ENCODE measurements around the gene STYXL1. TPM values are rescaled to one million over a fixed set of nuclear protein-coding genes. Genes with fewer than 3 reads are reported as not detected.
"Not testable (repeated sequence)": the region's sequence is repeated elsewhere in the genome, so short reads cannot be mapped to it uniquely, and the experiment has no call there.

The STYXL1 gene
- total RNA-seq, 6 experiments from 2014 or later: 13.8 to 28.5 (median 21.2) TPM

DNA sequence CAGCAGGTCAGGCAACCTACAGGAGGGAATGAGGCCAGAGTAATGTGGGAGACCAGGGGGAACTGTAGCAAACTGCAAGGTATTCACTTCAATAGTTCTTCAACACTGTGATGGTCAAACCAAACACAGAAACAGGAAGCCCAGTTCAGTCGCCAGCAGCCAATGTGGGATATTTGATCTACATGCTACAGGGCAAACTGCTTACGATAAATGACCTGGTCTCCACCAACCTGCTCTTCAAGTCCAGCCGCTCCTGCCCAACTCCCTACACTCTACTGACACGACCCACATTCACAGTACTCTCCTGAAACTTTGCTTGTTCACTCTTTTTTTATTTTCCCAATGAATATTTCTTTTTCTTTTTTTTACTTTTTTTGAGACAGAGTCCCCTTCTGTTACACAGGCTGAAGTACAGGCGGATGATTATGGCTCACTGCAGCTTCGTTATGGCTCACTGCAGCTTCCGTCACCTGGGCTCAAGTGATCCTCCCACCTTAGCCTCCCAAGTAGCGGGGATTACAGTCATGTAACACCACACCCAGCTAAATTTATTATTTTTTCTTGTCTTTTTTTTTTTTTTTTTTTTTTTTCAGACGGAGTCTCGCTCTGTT lies 42.2 kb upstream of the STYXL1 start:
- 80% methylated on average over 9 of the region's 10 CpGs for WGBS (ENCODE audit: insufficient coverage, low coverage, low lambda C conversion rate, missing lambda C conversion rate)
- ATAC-seq: no peak
- no peak overlapping the region for H3K4me3 ChIP-seq
- H3K27ac ChIP-seq: no peak overlapping the region
- H3K4me1 ChIP-seq: peaks cover 0 to 5% (median 0%) of the 10 kb centered on the region in 4 donors
- TF ChIP-seq, protein P1, sequence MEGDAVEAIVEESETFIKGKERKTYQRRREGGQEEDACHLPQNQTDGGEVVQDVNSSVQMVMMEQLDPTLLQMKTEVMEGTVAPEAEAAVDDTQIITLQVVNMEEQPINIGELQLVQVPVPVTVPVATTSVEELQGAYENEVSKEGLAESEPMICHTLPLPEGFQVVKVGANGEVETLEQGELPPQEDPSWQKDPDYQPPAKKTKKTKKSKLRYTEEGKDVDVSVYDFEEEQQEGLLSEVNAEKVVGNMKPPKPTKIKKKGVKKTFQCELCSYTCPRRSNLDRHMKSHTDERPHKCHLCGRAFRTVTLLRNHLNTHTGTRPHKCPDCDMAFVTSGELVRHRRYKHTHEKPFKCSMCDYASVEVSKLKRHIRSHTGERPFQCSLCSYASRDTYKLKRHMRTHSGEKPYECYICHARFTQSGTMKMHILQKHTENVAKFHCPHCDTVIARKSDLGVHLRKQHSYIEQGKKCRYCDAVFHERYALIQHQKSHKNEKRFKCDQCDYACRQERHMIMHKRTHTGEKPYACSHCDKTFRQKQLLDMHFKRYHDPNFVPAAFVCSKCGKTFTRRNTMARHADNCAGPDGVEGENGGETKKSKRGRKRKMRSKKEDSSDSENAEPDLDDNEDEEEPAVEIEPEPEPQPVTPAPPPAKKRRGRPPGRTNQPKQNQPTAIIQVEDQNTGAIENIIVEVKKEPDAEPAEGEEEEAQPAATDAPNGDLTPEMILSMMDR (IDR thresholded peaks at IDR 0.05): no peak
- TF ChIP-seq POLR2A (IDR thresholded peaks at IDR 0.05): no peak
- no peaks in the 10 kb centered on the region for H3K9me3 ChIP-seq
- no peak for DNase-seq
- intact Hi-C loops (cut with DNase I): no loop called here
- H3K36me3 ChIP-seq: peaks cover 0 to 8% (median 7%) of the 10 kb centered on the region in 4 donors
- H3K27me3 ChIP-seq: no peaks in the 10 kb centered on the region

DNA sequence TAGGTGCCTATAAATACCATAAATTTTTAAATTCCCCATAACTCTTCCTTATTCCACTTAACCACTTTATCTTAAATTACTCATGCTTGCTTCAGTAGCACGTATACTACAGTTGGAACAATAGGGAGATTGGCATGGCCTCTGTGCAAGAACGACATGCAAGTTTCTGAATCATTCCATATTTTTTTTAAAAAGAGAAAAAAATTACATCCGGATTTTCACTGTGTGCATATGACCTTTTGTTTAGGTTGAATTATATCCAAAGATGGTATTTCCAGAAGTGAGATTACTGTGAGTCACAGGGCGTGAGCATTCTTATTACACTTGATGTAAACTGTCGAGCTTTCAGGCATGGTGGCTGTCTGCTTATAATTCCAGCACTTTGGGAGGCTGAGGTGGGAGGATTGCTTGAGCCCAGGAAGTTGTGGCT lies 39.6 kb upstream of the STYXL1 start:
- intact Hi-C loops (cut with DNase I); H3K27ac ChIP-seq; ATAC-seq; H3K27me3 ChIP-seq; DNase-seq; H3K9me3 ChIP-seq; H3K4me3 ChIP-seq: not testable (repeated sequence)
- Histone ChIP-seq H3K4me1 (peaks cover 0 to 12% (median 0%) of the 10 kb centered on the region in 4 donors), H3K36me3 (peaks cover 0 to 16% (median 8%) of the 10 kb centered on the region in 4 donors)
- WGBS (ENCODE audit: insufficient coverage, low coverage, low lambda C conversion rate, missing lambda C conversion rate): 49% methylated on average over 5 of the region's 5 CpGs

- Histone ChIP-seq H3K9me3 (no peaks in the 10 kb centered on the region), H3K27ac (no peak overlapping the region), H3K4me3 (no peak overlapping the region), H3K4me1 (peaks cover 0 to 12% (median 0%) of the 10 kb centered on the region in 4 donors), H3K36me3 (peaks cover 0 to 16% (median 2%) of the 10 kb centered on the region in 4 donors), H3K27me3 (no peaks in the 10 kb centered on the region)
- WGBS (ENCODE audit: insufficient coverage, low coverage, low lambda C conversion rate, missing lambda C conversion rate): 100% methylated on average over 2 of the region's 4 CpGs
- ATAC-seq (no peak), DNase-seq (no peak)
- intact Hi-C loops (cut with DNase I): no loop called here
- TF ChIP-seq, protein P1 (IDR thresholded peaks at IDR 0.05): no peak
These were observed 38.3 kb upstream of the STYXL1 start for GRCh38 chr7:76086070-76086469.

- H3K4me3 ChIP-seq; intact Hi-C loops (cut with DNase I); H3K9me3 ChIP-seq; H3K36me3 ChIP-seq; DNase-seq; H3K27ac ChIP-seq; ATAC-seq; H3K27me3 ChIP-seq: not testable (repeated sequence)
- peaks cover 0 to 12% (median 0%) of the 10 kb centered on the region in 4 donors for H3K4me1 ChIP-seq
- WGBS (ENCODE audit: insufficient coverage, low coverage, low lambda C conversion rate, missing lambda C conversion rate): 89% methylated on average over 1 of the region's 2 CpGs
These were observed 36.3 kb upstream of the STYXL1 start for GRCh38 chr7:76084115-76084514.

GRCh38 chr7:76080204-76080603 lies 32.4 kb upstream of the STYXL1 start:
- no peak for DNase-seq
- no peak for ATAC-seq
- peaks cover 0 to 9% (median 0%) of the 10 kb centered on the region in 4 donors for H3K4me1 ChIP-seq
- peaks cover 0 to 20% (median 2%) of the 10 kb centered on the region in 4 donors for H3K36me3 ChIP-seq
- no peaks in the 10 kb centered on the region for H3K9me3 ChIP-seq
- H3K27me3 ChIP-seq: no peaks in the 10 kb centered on the region
- intact Hi-C loops (cut with DNase I): no loop called here
- no peak overlapping the region for H3K4me3 ChIP-seq
- 82% methylated on average over 5 of the region's 5 CpGs for WGBS (ENCODE audit: insufficient coverage, low coverage, low lambda C conversion rate, missing lambda C conversion rate)
- no peak overlapping the region for H3K27ac ChIP-seq
- TF ChIP-seq POLR2A (IDR thresholded peaks at IDR 0.05): no peak

DNA sequence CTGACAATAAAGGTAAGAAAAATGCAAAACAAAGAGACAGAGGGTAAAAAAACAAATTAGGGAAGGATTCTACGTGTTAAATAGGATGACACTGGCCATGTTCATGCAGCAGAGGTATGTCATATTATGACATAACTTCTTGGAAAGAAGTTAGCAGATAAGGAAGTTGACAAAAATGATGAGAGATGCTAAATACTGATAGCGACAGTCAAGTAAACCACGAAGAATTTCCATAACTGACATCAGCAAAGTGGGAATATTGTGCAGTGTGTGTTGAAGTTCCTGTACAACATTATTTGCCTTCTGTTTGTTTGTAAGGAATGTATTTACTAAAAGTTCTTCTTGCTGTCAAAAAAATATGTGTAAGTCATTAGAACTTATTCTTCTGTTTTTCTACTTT lies 29.6 kb upstream of the STYXL1 start:
- no peak for DNase-seq
- Histone ChIP-seq H3K9me3 (no peaks in the 10 kb centered on the region), H3K27ac (no peak overlapping the region), H3K4me3 (no peak overlapping the region), H3K27me3 (no peaks in the 10 kb centered on the region), H3K4me1 (no peaks in the 10 kb centered on the region), H3K36me3 (peaks cover 0 to 11% (median 2%) of the 10 kb centered on the region in 4 donors)
- WGBS (ENCODE audit: insufficient coverage, low coverage, low lambda C conversion rate, missing lambda C conversion rate): 54% methylated on average over 3 of the region's 3 CpGs
- TF ChIP-seq POLR2A (IDR thresholded peaks at IDR 0.05): no peak
- TF ChIP-seq, protein P1 (IDR thresholded peaks at IDR 0.05): no peak
- intact Hi-C loops (cut with DNase I): no loop called here
- no peak for ATAC-seq

All from right lobe of liver (tissue), 6 donors.